Fibroblast of mammary gland (primary cell): ENCODE results near the gene AP1G1.

ENCODE experiments used
- DNase-seq: peaks from one replicate; pipeline ENCODE4 v3.0.0-alpha.2; 2010; ENCODE audit warnings: low read depth
- H3K4me3 ChIP-seq: 2 replicates; pipeline ENCODE4 v1.5.1; 2011; ENCODE audit warnings: low read depth, mild to moderate bottlenecking, low read length, moderate library complexity; ENCODE audit not compliant: control insufficient read depth
- TF ChIP-seq, protein P1 (sequence below): conservative IDR thresholded peaks from 2 replicates; pipeline ENCODE4 v1.5.1; 2011; ENCODE audit warnings: low read depth, low read length, inconsistent platforms; ENCODE audit not compliant: control insufficient read depth, insufficient read depth

The AP1G1 gene

DNA sequence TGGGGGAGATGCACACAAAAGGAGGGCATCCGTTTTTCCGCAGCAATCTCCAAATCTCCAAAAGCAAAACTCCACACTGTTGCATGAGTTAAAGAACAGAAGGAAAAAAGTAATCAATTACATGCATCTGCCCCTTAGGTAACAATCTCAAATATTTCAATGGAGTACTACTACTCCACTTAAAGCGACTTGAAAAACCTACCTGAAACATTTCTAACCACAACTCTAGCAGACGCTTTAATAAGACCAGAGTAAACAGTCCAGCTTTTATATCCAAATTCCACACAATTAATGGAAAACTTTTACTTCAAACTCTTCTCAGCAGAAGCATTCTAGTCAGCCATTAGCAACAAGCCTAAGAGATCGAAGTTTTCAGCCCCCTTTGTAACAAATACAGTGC is 29.9 kb downstream of the AP1G1 start:
- DNase-seq, result no peak
- TF ChIP-seq, protein P1, sequence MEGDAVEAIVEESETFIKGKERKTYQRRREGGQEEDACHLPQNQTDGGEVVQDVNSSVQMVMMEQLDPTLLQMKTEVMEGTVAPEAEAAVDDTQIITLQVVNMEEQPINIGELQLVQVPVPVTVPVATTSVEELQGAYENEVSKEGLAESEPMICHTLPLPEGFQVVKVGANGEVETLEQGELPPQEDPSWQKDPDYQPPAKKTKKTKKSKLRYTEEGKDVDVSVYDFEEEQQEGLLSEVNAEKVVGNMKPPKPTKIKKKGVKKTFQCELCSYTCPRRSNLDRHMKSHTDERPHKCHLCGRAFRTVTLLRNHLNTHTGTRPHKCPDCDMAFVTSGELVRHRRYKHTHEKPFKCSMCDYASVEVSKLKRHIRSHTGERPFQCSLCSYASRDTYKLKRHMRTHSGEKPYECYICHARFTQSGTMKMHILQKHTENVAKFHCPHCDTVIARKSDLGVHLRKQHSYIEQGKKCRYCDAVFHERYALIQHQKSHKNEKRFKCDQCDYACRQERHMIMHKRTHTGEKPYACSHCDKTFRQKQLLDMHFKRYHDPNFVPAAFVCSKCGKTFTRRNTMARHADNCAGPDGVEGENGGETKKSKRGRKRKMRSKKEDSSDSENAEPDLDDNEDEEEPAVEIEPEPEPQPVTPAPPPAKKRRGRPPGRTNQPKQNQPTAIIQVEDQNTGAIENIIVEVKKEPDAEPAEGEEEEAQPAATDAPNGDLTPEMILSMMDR, result no peak

DNA sequence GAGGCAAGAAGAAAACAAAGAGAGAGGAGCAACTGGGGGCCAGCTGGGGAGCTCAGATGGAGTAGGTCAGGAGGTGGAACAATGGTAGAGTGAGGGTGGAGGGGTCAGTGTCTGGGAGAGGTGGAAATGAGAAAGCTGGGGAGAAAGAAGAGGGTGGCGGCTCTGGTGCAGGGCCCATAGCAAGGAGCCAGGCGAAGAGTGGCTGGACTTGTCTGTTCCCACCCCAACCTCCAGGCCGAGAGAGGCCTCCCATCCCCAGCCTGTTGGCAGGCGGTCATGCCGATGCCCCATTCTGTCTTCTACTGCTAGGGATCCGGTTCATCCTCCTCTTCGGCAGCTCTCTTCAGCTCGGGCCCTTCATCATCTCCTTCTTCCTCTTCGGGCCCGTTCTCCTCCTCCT is 31.3 kb downstream of the AP1G1 start:
- DNase-seq, result no peak
- H3K4me3 ChIP-seq, result no peak overlapping the region
- TF ChIP-seq, protein P1, result no peak

More for the DNA sequence above, 29.9 kb downstream of the AP1G1 start:
- no peak overlapping the region for H3K4me3 ChIP-seq

DNA sequence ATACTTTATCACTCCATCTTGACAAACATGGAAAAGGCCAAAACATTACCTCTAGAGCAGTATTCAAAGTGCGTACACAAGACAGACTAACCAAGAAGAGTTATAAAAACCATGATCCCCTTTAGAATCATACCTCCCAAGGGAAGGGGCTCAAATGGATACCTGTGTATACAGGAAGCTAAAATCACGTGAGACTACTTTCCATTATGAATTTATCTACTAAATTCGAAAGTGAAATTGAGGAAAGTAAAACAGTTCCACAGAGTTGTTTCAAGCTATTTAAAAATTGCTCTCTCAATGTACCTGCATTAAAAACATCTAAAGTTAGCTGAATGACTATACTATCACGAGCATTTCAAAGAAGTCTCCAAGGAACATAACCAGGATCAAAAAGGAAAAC is 32.7 kb downstream of the AP1G1 start:
- TF ChIP-seq, protein P1, result no peak
- no peak for DNase-seq
- H3K4me3 ChIP-seq, result no peak overlapping the region

DNA sequence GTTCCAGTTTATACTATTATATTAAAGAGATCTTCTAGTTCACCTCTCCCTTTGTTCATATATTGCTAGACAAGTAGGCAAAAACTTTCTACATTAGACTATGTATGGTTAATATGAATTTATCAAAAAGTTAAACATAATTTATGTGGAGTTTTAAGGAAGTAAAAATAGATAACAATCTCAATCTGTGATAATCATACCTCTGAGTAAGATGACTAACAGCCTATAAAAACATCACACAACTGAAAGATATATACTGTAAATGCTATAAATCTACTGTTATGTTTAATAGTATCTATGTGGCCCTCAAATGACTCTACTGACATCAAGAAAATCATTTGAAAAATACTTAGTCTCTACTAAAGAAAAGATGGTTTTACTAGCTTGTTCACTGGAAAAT is 37.1 kb downstream of the AP1G1 start:
- TF ChIP-seq, protein P1, result no peak

DNA sequence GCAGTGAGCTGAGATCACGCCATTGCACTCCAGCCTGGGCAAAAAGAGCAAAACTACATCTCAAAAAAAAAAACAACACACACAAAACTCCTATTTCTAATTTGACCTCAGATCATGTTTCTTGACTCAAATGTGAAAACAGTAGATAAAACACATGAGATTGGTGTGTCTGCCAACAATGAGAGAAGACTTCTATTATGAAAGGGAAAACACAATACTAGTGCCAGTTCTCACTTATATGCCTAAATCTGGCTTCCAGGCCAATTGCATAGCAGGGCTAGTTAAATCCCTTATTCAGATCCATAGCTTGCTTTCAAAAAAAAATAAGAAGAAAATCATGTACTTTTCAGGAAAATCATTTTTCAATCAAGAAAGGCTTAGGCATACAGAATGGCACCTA is 39.4 kb downstream of the AP1G1 start:
- no peak for DNase-seq
- no peak overlapping the region for H3K4me3 ChIP-seq
- TF ChIP-seq, protein P1, result no peak

More for the DNA sequence above, 37.1 kb downstream of the AP1G1 start:
- no peak overlapping the region for H3K4me3 ChIP-seq
- no peak for DNase-seq

DNA sequence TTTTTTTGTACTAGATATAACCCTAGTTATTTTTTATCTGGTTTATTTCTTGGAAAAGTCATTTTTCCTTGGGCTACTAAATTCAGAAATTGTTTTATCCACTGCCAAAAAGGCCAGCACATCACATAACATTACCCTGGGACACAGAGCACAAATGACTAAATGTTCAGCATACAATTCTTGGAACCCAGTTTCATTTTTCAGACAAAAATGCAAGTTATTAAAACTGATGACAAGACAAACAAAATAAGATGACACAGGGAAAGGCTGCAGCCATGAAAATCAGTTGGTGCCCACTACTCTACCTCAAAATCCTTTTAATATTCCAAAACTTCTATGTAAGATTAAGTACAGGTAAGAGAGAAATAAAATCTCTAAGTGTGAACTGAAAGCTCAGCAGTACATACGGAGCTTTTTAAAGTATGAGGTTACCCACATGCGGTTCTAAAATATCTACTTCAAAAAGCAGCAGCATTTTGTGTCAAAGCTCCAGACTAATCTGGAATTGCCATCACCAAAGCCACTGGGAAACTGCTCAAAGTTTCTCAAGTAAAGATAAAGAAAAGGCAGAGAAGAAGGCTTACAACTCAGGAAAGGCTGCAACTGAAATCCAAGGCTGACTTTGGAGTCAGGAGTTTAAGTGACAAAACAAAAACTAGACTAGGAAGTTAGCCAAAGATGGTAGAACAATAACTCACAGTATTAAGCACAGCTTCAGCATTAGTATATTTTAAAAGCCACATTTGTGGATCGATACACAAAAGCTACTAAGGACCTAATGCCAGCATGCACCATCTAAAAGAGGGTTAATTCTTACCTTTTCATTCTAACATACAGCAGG is 41.4 kb downstream of the AP1G1 start:
- TF ChIP-seq, protein P1, result no peak
- no peak for DNase-seq
- H3K4me3 ChIP-seq, result no peak overlapping the region
